ENCODE data around the gene TRIP13.
A peak's percentile ranks its signal among the peaks of the same experiment; 100 is the strongest.

TRIP13 gene

GRCh38 chr5:920321-920720 is 27.6 kb downstream of the TRIP13 start:
- no peak for DNase-seq (ENCODE audit: extremely low read depth, insufficient read length)
- no peak for TF ChIP-seq CTCF (IDR thresholded peaks at IDR 0.05; ENCODE audit: insufficient read depth, low read length, poor library complexity, severe bottlenecking)
- H3K27me3 ChIP-seq (replicated peaks; ENCODE audit: control insufficient read depth, insufficient read depth, low read length) = no peaks in the 10 kb centered on the region
- H3K4me3 ChIP-seq (replicated peaks; ENCODE audit: low read depth, low read length) = no peak overlapping the region
- peaks cover 10% of the 10 kb centered on the region for H3K36me3 ChIP-seq (ENCODE audit: control insufficient read depth, insufficient read depth, low read length)

GRCh38 chr5:921456-922435 is 29.1 kb downstream of the TRIP13 start:
- DNase-seq (ENCODE audit: extremely low read depth, insufficient read length) = no peak
- H3K4me3 ChIP-seq (replicated peaks; ENCODE audit: low read depth, low read length) = no peak overlapping the region
- H3K27me3 ChIP-seq (replicated peaks; ENCODE audit: control insufficient read depth, insufficient read depth, low read length) = no peaks in the 10 kb centered on the region
- peaks cover 3% of the 10 kb centered on the region for H3K36me3 ChIP-seq (ENCODE audit: control insufficient read depth, insufficient read depth, low read length)
- TF ChIP-seq CTCF (IDR thresholded peaks at IDR 0.05; ENCODE audit: insufficient read depth, low read length, poor library complexity, severe bottlenecking) = no peak

GRCh38 chr5:922436-923280 is 30.0 kb downstream of the TRIP13 start:
- TF ChIP-seq CTCF (IDR thresholded peaks at IDR 0.05; ENCODE audit: insufficient read depth, low read length, poor library complexity, severe bottlenecking) = no peak
- H3K36me3 ChIP-seq (ENCODE audit: control insufficient read depth, insufficient read depth, low read length) = peaks cover 2% of the 10 kb centered on the region; the same call in 1 of the 2 replicates
- H3K27me3 ChIP-seq (replicated peaks; ENCODE audit: control insufficient read depth, insufficient read depth, low read length) = no peaks in the 10 kb centered on the region
- H3K4me3 ChIP-seq (replicated peaks; ENCODE audit: low read depth, low read length) = no peak overlapping the region
- no peak for DNase-seq (ENCODE audit: extremely low read depth, insufficient read length)

- no peak overlapping the region for H3K4me3 ChIP-seq (replicated peaks; ENCODE audit: low read depth, low read length)
- TF ChIP-seq CTCF (IDR thresholded peaks at IDR 0.05; ENCODE audit: insufficient read depth, low read length, poor library complexity, severe bottlenecking) = peak; percentile 89
- H3K27me3 ChIP-seq (replicated peaks; ENCODE audit: control insufficient read depth, insufficient read depth, low read length) = no peaks in the 10 kb centered on the region
- peaks cover 2% of the 10 kb centered on the region; the same call in 1 of the 2 replicates for H3K36me3 ChIP-seq (ENCODE audit: control insufficient read depth, insufficient read depth, low read length)
- peak; percentile 64 for DNase-seq (ENCODE audit: extremely low read depth, insufficient read length)
Measured at GRCh38 chr5:923281-923873, 30.7 kb downstream of the TRIP13 start.

GRCh38 chr5:926417-927171 is 33.9 kb downstream of the TRIP13 start:
- DNase-seq (ENCODE audit: extremely low read depth, insufficient read length) = no peak
- TF ChIP-seq CTCF (IDR thresholded peaks at IDR 0.05; ENCODE audit: insufficient read depth, low read length, poor library complexity, severe bottlenecking) = peak; percentile 20
- Histone ChIP-seq H3K4me3 (replicated peaks; ENCODE audit: low read depth, low read length) (no peak overlapping the region), H3K36me3 (ENCODE audit: control insufficient read depth, insufficient read depth, low read length) (peaks cover 2% of the 10 kb centered on the region; the same call in 1 of the 2 replicates), H3K27me3 (replicated peaks; ENCODE audit: control insufficient read depth, insufficient read depth, low read length) (no peaks in the 10 kb centered on the region)

Measured in GM06990 (cell line).